GM19193 (cell line): Measurements from ENCODE around the gene CALM1.

Source experiments
- POLR2A ChIP-seq: IDR thresholded peaks from 4 replicates; pipeline ENCODE4 v1.6.1; 2011; ENCODE audit not compliant: insufficient read depth, insufficient read length; ENCODE audit errors: extremely low read depth

CALM1 gene

DNA sequence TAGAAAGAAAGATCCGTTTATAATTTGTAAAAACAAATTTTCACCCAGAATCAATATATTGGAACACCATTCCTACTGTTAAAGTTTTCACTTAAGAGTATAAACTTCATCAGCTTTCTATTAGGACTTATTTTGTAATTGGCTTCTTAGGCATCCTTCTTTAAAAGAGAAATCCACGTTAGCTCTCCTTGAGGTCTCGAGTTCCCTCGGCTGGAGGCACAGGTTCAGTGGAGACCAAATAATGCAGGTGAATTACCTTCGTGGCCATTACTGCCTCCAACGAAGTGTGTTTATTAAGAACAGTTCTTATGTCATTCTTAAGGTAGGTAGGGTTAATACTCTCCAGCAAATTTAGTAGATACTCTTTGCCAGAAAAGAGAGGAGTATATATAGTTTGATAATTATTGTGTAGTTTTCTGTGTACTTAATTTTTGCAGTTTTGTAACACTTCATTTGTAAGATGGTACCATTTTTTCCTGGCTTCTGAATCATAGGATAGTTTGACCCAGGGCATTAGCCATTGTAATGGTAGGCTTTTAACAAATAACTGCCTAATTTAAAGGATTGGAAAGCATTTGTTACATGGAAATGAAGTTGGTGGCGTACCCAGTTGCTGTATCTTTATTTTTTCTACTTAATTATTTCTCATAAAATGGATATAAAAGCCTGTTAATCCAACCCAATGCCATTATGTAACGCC lies 2.2 kb downstream of the CALM1 start:
- TF ChIP-seq POLR2A = no peak

DNA sequence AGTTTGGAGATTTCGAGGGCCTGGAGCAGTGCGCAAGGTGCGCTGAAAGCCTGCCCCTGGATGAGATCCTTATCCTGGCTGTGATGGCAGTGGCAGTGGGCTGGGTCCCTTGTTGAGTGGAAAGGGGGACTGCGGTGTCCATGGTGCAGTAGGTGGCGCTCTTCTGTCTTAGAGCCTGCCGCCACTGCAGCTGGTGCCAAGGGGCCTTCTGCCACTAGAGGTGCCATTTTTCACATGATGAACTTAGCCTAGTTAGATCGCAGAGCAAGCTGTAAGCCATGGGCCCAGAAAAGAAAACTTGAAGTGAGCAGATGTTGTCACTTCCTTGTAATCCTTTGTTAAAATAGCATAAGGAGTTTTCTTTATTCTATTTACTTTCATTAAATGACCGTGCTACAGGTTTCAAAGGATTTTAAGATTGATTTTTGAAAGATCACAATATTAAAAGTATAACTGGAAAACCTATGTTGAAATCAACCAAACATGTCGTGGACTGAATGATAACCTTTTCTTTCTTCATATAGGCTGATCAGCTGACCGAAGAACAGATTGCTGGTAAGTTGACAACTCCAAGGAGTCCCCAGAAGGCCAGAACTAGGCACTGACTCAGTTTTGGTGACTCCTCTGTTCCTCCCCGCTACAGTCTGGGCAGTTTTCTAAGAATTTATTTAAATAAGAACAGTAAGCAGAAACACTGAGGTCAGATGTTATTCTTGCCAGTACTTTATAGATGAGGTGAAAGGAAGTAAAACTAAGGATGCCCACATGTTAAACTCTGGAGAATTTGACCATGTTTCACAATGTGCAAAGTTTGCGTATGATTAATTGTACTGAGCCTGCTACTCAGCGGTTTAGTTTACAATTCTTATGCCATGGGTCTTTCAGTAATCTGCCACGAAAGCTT lies 3.0 kb downstream of the CALM1 start:
- TF ChIP-seq POLR2A = no peak

DNA sequence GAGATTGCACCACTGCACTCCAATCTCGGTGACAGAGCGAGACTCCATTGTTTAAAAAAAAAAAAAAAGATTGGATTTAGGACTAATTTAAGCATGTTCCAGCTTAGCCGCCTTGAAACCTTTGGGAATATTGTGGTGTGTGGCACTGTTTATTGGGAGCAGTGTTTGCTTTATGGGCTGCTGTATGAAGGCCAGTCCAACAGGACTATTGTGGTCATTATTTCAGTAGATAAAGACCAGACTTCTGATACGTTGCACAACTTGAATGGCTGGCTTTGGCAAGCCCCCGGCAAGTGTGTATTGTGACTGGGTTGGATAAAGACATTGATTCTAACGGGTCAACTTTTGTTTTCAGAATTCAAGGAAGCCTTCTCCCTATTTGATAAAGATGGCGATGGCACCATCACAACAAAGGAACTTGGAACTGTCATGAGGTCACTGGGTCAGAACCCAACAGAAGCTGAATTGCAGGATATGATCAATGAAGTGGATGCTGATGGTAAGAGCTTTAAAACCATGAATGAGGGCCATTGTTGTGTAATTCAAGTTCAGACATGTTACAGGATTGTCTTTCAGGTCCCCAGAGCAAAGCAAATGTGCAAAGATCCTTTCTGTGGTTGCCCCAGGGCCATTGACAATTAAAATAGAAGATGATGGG lies 4.2 kb downstream of the CALM1 start:
- no peak for TF ChIP-seq POLR2A

DNA sequence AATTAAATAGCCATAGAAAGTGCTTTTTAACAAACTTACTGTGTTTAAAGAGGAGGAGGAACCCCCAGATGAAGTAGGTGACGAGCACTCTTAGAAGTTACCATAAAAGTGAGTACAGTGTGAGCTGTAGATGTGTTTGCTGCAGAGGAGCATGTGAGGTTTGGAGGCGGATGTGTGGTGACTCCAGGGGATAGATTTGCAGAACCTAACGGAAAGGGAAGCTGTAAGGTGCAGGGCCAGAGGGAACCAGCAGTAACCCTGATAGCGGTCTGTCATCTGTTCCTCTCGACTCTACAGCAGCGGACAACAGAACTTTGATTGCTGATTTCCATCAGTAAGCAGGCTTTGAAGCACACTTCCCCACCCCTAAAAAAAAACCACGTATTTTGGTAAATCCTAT lies 5.2 kb downstream of the CALM1 start:
- TF ChIP-seq POLR2A = no peak

DNA sequence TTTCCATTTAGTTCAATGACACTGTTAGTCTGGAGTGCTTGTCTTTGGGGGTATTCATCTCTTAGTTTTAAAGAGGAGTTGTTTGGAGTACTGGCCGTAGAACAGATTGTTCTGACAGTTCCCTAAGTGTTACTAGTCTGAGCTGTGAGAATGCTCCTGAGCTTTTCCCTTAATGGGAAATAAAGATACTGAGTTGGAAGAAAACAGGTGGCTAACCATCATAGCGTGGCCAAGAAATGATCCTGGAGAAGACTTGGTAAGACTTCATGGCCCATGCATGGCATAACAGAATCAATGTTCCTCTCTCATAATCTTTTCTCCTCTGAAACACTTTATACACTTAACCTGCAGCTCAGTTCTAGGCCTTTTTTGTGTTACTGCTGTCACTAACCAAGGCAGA lies 6.2 kb downstream of the CALM1 start:
- no peak for TF ChIP-seq POLR2A

DNA sequence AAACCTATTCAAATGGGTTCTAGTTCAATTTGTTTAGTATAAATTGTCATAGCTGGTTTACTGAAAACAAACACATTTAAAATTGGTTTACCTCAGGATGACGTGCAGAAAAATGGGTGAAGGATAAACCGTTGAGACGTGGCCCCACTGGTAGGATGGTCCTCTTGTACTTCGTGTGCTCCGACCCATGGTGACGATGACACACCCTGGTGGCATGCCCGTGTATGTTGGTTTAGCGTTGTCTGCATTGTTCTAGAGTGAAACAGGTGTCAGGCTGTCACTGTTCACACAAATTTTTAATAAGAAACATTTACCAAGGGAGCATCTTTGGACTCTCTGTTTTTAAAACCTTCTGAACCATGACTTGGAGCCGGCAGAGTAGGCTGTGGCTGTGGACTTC lies 8.3 kb downstream of the CALM1 start:
- TF ChIP-seq POLR2A = no peak

DNA sequence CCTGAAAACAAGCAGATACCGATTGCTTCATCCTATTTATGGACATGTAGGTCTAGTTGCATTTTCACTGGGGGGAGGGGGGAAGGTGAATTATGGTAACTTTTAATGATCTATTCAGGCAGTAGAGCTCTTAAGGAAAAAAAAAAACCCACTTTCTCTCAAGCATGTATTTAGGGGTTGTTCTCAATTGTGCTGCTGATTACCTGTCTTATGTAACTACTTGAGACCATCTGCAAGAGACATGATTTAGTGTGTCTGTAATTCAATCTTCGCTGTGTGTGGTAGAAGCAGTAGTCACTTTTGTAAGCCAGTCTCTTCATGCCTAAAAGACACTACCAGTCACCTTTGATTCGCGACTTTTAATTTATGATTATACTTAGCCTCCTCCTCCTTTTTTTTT lies 8.9 kb downstream of the CALM1 start:
- no peak for TF ChIP-seq POLR2A

DNA sequence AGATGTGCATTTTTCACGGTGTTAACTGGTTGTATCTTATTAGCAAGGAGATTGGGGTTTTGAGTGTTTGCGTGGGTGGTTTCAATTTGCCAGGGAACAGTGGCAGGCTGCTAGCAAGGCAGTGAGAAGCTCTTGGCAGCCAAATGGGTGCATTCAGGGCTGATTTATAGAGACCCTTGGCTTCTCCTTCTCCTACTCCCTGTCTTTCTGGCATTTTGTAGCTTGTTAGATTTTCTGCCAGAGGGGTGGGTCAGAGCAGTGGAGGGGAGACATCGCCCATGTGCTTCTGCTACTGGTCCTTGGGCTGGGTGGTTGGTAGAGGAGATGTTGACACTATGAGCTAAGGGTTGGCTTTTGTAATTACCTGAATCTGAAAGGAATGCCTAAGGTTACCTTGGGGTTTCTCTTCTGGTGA lies 9.6 kb downstream of the CALM1 start:
- no peak for TF ChIP-seq POLR2A

DNA sequence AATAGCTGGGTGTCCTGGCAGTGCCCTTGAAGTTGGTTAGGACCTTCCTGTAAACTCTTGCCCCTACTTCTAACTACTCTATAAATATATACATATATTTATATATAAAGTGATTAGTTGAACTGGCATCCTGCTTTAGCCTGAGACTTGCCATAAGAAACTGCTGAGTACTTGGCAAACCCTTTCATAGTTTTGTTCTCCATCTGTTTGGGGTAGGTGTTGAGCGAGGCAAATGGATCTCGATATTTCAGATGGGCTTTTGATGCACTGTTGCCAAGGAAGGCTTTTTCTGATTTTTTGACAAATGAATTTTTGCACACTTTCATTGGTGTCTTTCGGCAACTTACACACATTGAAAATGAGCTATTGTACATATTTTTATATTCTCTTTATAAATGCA lies 10.4 kb downstream of the CALM1 start:
- no peak for TF ChIP-seq POLR2A

DNA sequence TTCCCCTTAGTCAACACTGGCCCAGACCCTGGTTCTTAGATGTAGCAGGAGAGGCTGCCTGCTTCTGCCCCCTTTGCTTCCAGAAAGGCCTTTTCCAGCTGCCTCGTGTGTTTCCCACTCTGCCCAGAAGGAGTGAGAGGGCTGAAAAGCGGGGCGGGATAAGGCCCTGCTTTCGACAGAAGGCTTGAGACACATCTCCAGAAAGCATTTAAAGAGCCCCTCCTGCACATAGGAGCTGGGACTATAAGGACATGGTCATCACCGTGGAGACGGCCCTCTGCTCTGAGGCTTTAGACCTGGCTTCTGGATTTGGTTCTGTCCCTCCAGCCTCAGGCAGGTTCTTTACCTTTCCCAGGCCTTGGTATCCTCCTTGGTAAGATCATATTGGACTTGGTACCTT lies 11.9 kb downstream of the CALM1 start:
- no peak for TF ChIP-seq POLR2A

DNA sequence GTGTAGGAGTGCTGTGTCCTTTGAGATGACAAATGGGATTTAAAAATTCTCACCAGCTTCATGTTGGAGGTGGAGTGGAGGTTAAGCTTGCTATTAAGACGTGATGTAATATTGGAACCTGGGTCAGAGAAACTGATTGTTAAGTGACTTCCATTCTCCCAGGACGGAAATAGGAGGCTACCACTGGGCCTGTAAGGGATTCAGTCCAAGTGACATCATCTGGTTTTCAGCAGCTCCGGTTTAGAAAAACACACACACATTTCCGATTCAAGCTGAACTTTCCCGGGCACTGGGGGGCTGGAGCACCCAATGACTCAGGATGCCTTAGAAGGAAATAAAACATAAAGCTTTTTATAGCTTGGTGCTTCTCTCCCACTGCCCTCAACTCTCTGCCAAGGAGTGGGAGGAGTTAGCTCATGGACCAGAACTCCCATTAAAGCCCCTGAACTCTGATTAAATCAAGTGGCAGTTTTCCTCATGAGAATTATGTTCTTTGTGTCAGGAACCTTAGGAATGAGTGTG lies 12.4 kb downstream of the CALM1 start:
- no peak for TF ChIP-seq POLR2A

DNA sequence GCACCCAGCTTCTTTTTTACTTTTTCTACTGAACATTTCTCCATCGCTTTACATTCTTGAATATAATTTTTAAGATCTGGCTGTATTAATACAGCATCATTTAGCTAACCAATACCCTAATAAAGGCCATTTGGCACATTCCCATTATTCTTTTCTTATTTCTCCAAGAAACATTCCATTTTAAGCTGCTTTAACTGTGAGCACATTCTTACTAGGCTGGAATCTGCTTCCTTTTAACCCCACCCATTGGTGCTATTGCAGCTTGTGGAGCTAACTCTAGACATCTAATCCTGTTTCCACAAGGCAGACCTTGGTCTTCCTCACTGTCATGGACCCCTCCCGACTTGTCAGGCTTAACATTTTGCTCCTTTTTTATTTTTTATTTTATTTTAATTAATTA lies 15.2 kb downstream of the CALM1 start:
- no peak for TF ChIP-seq POLR2A

DNA sequence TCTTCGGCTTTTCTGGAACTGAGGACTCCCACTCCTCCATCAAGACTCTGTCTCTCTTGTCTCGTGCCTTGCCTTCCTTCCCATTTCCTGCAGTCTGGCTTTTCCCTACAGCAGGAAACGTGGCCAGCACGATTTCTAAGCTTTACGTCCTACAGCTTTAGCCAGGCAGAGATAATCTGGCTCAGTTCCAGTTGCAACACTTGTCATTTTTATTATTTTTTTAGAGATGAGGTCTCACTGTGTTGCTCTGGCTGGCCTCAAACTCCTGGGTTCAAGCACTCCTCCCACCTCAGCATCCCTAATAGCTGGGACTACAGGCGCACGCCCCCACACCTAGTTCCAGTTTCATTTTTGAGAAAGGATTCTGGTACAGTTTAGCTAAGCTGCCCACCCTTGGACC lies 19.9 kb downstream of the CALM1 start:
- no peak for TF ChIP-seq POLR2A

DNA sequence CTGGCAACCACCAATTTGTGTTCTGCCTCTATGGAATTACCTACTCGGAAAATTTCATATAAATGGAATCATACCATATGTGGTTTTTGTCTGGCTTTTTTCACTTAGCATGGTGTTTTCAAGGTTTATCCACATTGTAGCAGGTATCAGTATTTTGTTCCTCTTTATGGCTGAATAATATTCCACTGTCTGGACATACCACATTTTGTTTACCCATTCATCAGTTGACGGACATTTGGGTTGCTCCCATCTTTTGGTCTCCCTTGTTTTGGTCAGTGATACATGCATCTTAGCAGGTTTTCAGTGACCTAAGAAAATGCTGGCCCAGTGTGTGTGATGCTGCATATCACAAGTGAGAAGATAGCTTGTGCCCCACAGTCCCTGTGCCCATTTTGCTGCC lies 21.2 kb downstream of the CALM1 start:
- TF ChIP-seq POLR2A = no peak

DNA sequence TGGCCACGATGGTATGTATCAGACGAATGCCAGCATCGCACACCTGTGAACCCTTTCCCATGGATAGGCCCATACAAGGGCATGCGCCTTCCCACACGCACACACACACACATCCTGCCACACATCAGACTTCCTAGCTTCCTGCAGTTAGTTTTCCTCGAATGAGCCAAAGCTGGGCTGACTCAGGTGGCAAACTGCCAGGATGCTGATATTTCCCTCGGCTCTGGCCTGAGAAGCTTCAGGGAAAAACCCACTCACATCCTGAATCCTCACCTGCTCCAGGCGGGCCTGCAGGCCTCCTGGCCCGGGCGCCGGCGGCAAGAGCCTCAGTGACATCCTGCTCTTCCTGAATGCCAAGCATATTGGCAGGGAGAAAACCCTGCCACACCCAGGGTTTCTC lies 22.4 kb downstream of the CALM1 start:
- TF ChIP-seq POLR2A = no peak
